H1 (cell line): ENCODE measurements around the gene GALNTL6. TPM values are rescaled to one million over a fixed set of nuclear protein-coding genes. Genes with fewer than 3 reads are reported as not detected.

Source experiments
- CTCF ChIA-PET: fragments of 300-600 bp; sonication (Branson Sonifier 250); formaldehyde crosslinking; loops from one replicate; lab custom pipeline; 2021; ENCODE audit not compliant: partially characterized antibody; lab: Charles Lee
- POLR2A ChIA-PET: fragments of 300-600 bp; sonication (Branson Sonifier 250); formaldehyde crosslinking; loops from one replicate; lab custom pipeline; 2021; ENCODE audit warnings: inconsistent platforms; ENCODE audit not compliant: partially characterized antibody; lab: Charles Lee
- DNase-seq, 2 experiments: peaks; one replicate each; pipeline versions ENCODE4 v3.0.0 to v3.0.0-alpha.2; 2010 to 2022; ENCODE audit warnings: low spot score in 2 of 2, low read depth in 1 of 2, mixed read lengths in 1 of 2
- FAIRE-seq: peaks from 2 replicates; lab custom pipeline; 2011; peaks lifted over from hg19 to GRCh38; lab: Jason Lieb, UNC
- H2AFZ ChIP-seq: 2 replicates; pipeline ENCODE4 v1.8.1; 2012; ENCODE audit warnings: low read length, inconsistent platforms
- H2AK5ac ChIP-seq: 2 replicates; pipeline ENCODE4 v1.6.1; 2013; ENCODE audit warnings: low read depth, low read length
- H2BK120ac ChIP-seq: replicated peaks from 2 replicates; pipeline ENCODE3; 2013; ENCODE audit warnings: low read depth, low read length, inconsistent platforms
- H2BK12ac ChIP-seq: 2 replicates; pipeline ENCODE4 v1.6.1; 2013; ENCODE audit warnings: low read depth, low read length
- H2BK15ac ChIP-seq: 2 replicates; pipeline ENCODE4 v1.6.1; 2013; ENCODE audit warnings: low read length
- H2BK20ac ChIP-seq: 2 replicates; pipeline ENCODE4 v1.6.1; 2013; ENCODE audit warnings: low read length
- H2BK5ac ChIP-seq: 2 replicates; pipeline ENCODE4 v1.6.1; 2013; ENCODE audit warnings: low read depth, low read length
- H3K14ac ChIP-seq: 2 replicates; pipeline ENCODE4 v1.6.1; 2013; ENCODE audit warnings: inconsistent platforms; ENCODE audit not compliant: insufficient read length
- H3K18ac ChIP-seq: 2 replicates; pipeline ENCODE4 v1.6.1; 2013; ENCODE audit warnings: low read length; ENCODE audit errors: extremely low read depth
- H3K23ac ChIP-seq: 2 replicates; pipeline ENCODE4 v1.6.1; 2013; ENCODE audit warnings: inconsistent platforms; ENCODE audit not compliant: insufficient read length
- H3K23me2 ChIP-seq: 2 replicates; pipeline ENCODE4 v1.6.1; 2013; ENCODE audit warnings: low read depth, low read length
- H3K27ac ChIP-seq: 2 replicates; pipeline ENCODE4 v1.6.1; 2011; ENCODE audit warnings: low read depth, low read length, inconsistent platforms
- H3K27me3 ChIP-seq, 4 experiments: replicated peaks in 1 of 4; 1 replicate in 1 of 4; 2 replicates in 3 of 4; pipeline versions ENCODE4 v1.6.1 to v1.8.1; 2011 to 2013; ENCODE audit warnings: low read length in 3 of 4, mild to moderate bottlenecking in 3 of 4, inconsistent platforms in 2 of 4, mixed read lengths in 2 of 4, moderate library complexity in 1 of 4; ENCODE audit not compliant: control insufficient read depth in 3 of 4, insufficient read depth in 3 of 4; ENCODE audit errors: extremely low read depth in 1 of 4
- H3K36me3 ChIP-seq, 4 experiments: 2 replicates each; pipeline versions ENCODE4 v1.6.1 to v1.8.1; 2011 to 2013; ENCODE audit warnings: mild to moderate bottlenecking in 4 of 4, low read length in 3 of 4, moderate library complexity in 2 of 4, control low read depth in 1 of 4, inconsistent platforms in 1 of 4; ENCODE audit not compliant: insufficient read depth in 4 of 4, control insufficient read depth in 2 of 4
- H3K4ac ChIP-seq: replicated peaks from 2 replicates; pipeline ENCODE3; 2013; ENCODE audit warnings: low read length, low read depth, mixed read lengths, inconsistent platforms; ENCODE audit not compliant: insufficient read length
- H3K4me1 ChIP-seq, 4 experiments: replicated peaks in 1 of 4; 1 replicate in 1 of 4; 2 replicates in 3 of 4; pipeline versions ENCODE4 v1.6.1 to v1.8.1; 2011 to 2013; ENCODE audit warnings: low read length in 3 of 4, inconsistent platforms in 2 of 4, mixed read lengths in 1 of 4; ENCODE audit not compliant: insufficient read depth in 4 of 4, control insufficient read depth in 3 of 4
- H3K4me2 ChIP-seq, 2 experiments: 2 replicates each; pipeline versions ENCODE4 v1.6.1 to v1.8.1; 2011 to 2013; ENCODE audit warnings: low read depth in 2 of 2, low read length in 2 of 2, control low read depth in 1 of 2, inconsistent platforms in 1 of 2, mild to moderate bottlenecking in 1 of 2; ENCODE audit not compliant: insufficient read depth in 1 of 2
- H3K4me3 ChIP-seq, 4 experiments: fragments of 200-600, 300-600 bp in 1 of 4; sonication (generic), shearing (Covaris generic), sonication (Bioruptor Twin) in 1 of 4; 2 replicates each; pipeline versions ENCODE4 v1.5.1 to v1.8.1; 2011 to 2016; ENCODE audit warnings: low read length in 4 of 4, low read depth in 3 of 4, control low read depth in 2 of 4, inconsistent platforms in 2 of 4, mild to moderate bottlenecking in 2 of 4, mixed read lengths in 1 of 4, moderate library complexity in 1 of 4; ENCODE audit not compliant: insufficient read depth in 2 of 4; ENCODE audit errors: extremely low read depth in 1 of 4
- H3K56ac ChIP-seq: replicated peaks from 2 replicates; pipeline ENCODE3; 2013; ENCODE audit warnings: low read depth, mild to moderate bottlenecking, mixed read lengths, low read length, inconsistent platforms; ENCODE audit not compliant: insufficient read length
- H3K79me1 ChIP-seq: 2 replicates; pipeline ENCODE4 v1.6.1; 2013; ENCODE audit warnings: low read depth, low read length, control low read depth
- H3K79me2 ChIP-seq, 2 experiments: 2 replicates each; pipeline versions ENCODE4 v1.6.1 to v1.8.1; 2012 to 2013; ENCODE audit warnings: low read length in 2 of 2, mild to moderate bottlenecking in 2 of 2, inconsistent platforms in 1 of 2; ENCODE audit not compliant: insufficient read depth in 2 of 2, control insufficient read depth in 1 of 2
- H3K9ac ChIP-seq, 4 experiments: replicated peaks in 1 of 4; 1 replicate in 1 of 4; 2 replicates in 3 of 4; pipeline versions ENCODE4 v1.6.1 to v1.8.1; 2011 to 2013; ENCODE audit warnings: low read depth in 3 of 4, low read length in 3 of 4, control low read depth in 2 of 4, mild to moderate bottlenecking in 2 of 4, moderate library complexity in 2 of 4, inconsistent platforms in 1 of 4; ENCODE audit errors: extremely low read depth in 1 of 4
- H3K9me3 ChIP-seq, 2 experiments: 2 replicates each; pipeline versions ENCODE4 v1.6.1 to v1.8.1; 2012 to 2013; ENCODE audit warnings: mild to moderate bottlenecking in 2 of 2, moderate library complexity in 2 of 2, control low read depth in 1 of 2, inconsistent platforms in 1 of 2, low read depth in 1 of 2, low read length in 1 of 2, mixed read lengths in 1 of 2; ENCODE audit not compliant: insufficient read depth in 2 of 2
- H4K20me1 ChIP-seq, 2 experiments: replicated peaks in 1 of 2; 2 replicates each; pipeline versions ENCODE3 to v1.8.1; 2011 to 2013; ENCODE audit warnings: inconsistent platforms in 2 of 2, low read length in 2 of 2, mild to moderate bottlenecking in 1 of 2; ENCODE audit not compliant: insufficient read depth in 2 of 2, control insufficient read depth in 1 of 2
- H4K5ac ChIP-seq: 2 replicates; pipeline ENCODE4 v1.6.1; 2013; ENCODE audit warnings: low read length, low read depth, mixed read lengths, inconsistent platforms; ENCODE audit not compliant: insufficient read length
- H4K8ac ChIP-seq: 2 replicates; pipeline ENCODE4 v1.8.0; 2013; ENCODE audit warnings: mild to moderate bottlenecking, moderate library complexity, low read length, inconsistent platforms; ENCODE audit not compliant: insufficient read depth; ENCODE audit errors: extremely low read depth
- H4K91ac ChIP-seq: replicated peaks from 2 replicates; pipeline ENCODE3; 2013; ENCODE audit warnings: low read length, mixed read lengths, inconsistent platforms; ENCODE audit not compliant: insufficient read length
- BCL11A ChIP-seq, 2 experiments: IDR thresholded peaks; one replicate each; pipeline ENCODE4 v1.6.1; 2011; ENCODE audit warnings: low read depth in 2 of 2, low read length in 2 of 2, mild to moderate bottlenecking in 2 of 2
- BRCA1 ChIP-seq: IDR thresholded peaks from 2 replicates; pipeline ENCODE4 v1.6.1; 2012; ENCODE audit warnings: low read depth, low read length, improper control_type of control experiment
- EGR1 ChIP-seq: IDR thresholded peaks from 2 replicates; pipeline ENCODE4 v1.6.1; 2011; ENCODE audit warnings: low read depth, low read length, borderline replicate concordance
- JUN ChIP-seq: IDR thresholded peaks from 2 replicates; pipeline ENCODE4 v1.6.1; 2011; ENCODE audit warnings: low read depth, mild to moderate bottlenecking, improper control_type of control experiment, low read length
- KDM5A ChIP-seq: fragments of 200-600 bp; IDR thresholded peaks from 2 replicates; pipeline ENCODE4 v1.7.1; 2012; ENCODE audit warnings: mild to moderate bottlenecking, low read length, inconsistent platforms, mixed read lengths
- PHF8 ChIP-seq: fragments of 200-600 bp; sonication (generic); conservative IDR thresholded peaks from 2 replicates; pipeline ENCODE4 v1.7.1; 2012; ENCODE audit warnings: low read depth, mild to moderate bottlenecking, inconsistent platforms, low read length, moderate library complexity
- SIRT6 ChIP-seq: IDR thresholded peaks from one replicate; pipeline ENCODE4 v1.7.1; 2012; ENCODE audit warnings: low read length, inconsistent platforms
- SP1 ChIP-seq: IDR thresholded peaks from 2 replicates; pipeline ENCODE4 v1.6.1; 2011; ENCODE audit warnings: low read depth, low read length
- ZNF274 ChIP-seq: IDR thresholded peaks from 2 replicates; pipeline ENCODE4 v1.7.0; 2012; ENCODE audit warnings: low read length, borderline replicate concordance; ENCODE audit errors: extremely low read depth
- WGBS, 2 experiments: shearing (Covaris generic) in 1 of 2; methylation state at CpG; one replicate each; pipeline versions ENCODE4 v1.1.6 to v1.1.7; 2013 to 2015; ENCODE audit warnings: low lambda C conversion rate in 2 of 2, mixed read lengths in 2 of 2, inconsistent platforms in 1 of 2, low coverage in 1 of 2, missing lambda C conversion rate in 1 of 2; ENCODE audit not compliant: insufficient replicate concordance in 2 of 2, insufficient coverage in 1 of 2, insufficient read length in 1 of 2; ENCODE audit errors: extremely low coverage in 1 of 2, missing lambda C conversion rate in 1 of 2; 5-methylcytosine and 5-hydroxymethylcytosine counted together
- polyA plus RNA-seq, 7 experiments: library from polyadenylated mRNA; depleted of rRNA in 3 of 7; stranded (reverse) in 5 of 7; unstranded in 2 of 7; fragments of >200 nt in 5 of 7; fragments of 200-250 nt in 2 of 7; gene quantifications; 1 replicate in 5 of 7; 2 replicates in 1 of 7; 4 replicates in 1 of 7; pipeline versions ENCODE4 v1.2.1 to v1.2.3, GENCODE V29; 2011 to 2013; ENCODE audit warnings: missing spikeins in 2 of 7, mixed read lengths in 2 of 7
- total RNA-seq: library from RNA; stranded (reverse); fragmentation: NEBNext Ultra II Directional; extraction: Animal tissue kit (Norgen Biotek cat#: 25700); gene quantifications from 2 replicates; pipeline ENCODE4 v1.2.1, GENCODE V29; 2021
- TF ChIP-seq, protein P1 (sequence below): IDR thresholded peaks from 2 replicates; pipeline ENCODE4 v1.6.1; 2011; ENCODE audit warnings: low read depth, mild to moderate bottlenecking, low read length; ENCODE audit not compliant: insufficient read depth

Gene GALNTL6
- total and polyA plus RNA-seq, 2 of the 8 experiments (the other 6 are each of a cell fraction or from before 2014, with no cell fraction given), result 0.03 to 0.32 TPM

GRCh38 chr4:172989984-172990820 lies 1177.0 kb downstream of the GALNTL6 start:
- no peak overlapping the region for H2BK120ac ChIP-seq
- H4K20me1 ChIP-seq, result no peaks in the 10 kb centered on the region
- H4K8ac ChIP-seq, result no peak overlapping the region
- no peak overlapping the region for H4K5ac ChIP-seq
- H3K9me3 ChIP-seq, result peaks cover 5 to 11% of the 10 kb centered on the region in 2 experiments; a peak in 2 of 4 replicates
- no peak overlapping the region for H2BK5ac ChIP-seq
- H3K14ac ChIP-seq, result no peak overlapping the region
- ChIA-PET POLR2A (interaction anchor here (0.6 to 1.3 kb wide), 2 partner anchors 124 to 344 kb away, joined by 3 to 5 read pairs; partner anchors contain the start of gene HMGB2), CTCF (interaction anchor here (0.6 to 1.8 kb wide), 3 partner anchors 75 to 311 kb away, joined by 3 to 6 read pairs (median 3); no protein-coding TSS in a partner anchor)
- TF ChIP-seq EGR1 (no peak), BRCA1 (no peak), SIRT6 (no peak), JUN (no peak), BCL11A (IDR thresholded peaks at IDR 0.05; ENCODE audit: low read depth in 2 of 2, low read length in 2 of 2) (no peak), SP1 (no peak), KDM5A (no peak), ZNF274 (no peak), PHF8 (no peak)
- TF ChIP-seq, protein P1, sequence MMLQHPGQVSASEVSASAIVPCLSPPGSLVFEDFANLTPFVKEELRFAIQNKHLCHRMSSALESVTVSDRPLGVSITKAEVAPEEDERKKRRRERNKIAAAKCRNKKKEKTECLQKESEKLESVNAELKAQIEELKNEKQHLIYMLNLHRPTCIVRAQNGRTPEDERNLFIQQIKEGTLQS, result no peak
- H3K56ac ChIP-seq, result no peak overlapping the region
- H2BK20ac ChIP-seq, result no peak overlapping the region
- no peaks in the 10 kb centered on the region for H3K23me2 ChIP-seq
- H3K18ac ChIP-seq, result no peak overlapping the region
- H4K91ac ChIP-seq, result no peak overlapping the region
- no peak overlapping the region for H3K4me2 ChIP-seq
- H3K4ac ChIP-seq, result no peak overlapping the region
- H3K79me2 ChIP-seq, result no peaks in the 10 kb centered on the region
- no peak overlapping the region for H2AK5ac ChIP-seq
- no peaks in the 10 kb centered on the region for H3K79me1 ChIP-seq
- WGBS, 2 experiments, result 73% methylated on average over 3 of the region's 3 CpGs; no CpG with 5 or more reads in 1 of the 2 experiments
- DNase-seq (no peak), FAIRE-seq (no peak)
- peaks cover 0 to 3% (median 0%) of the 10 kb centered on the region in 4 experiments; a peak in 1 of 7 replicates for H3K4me1 ChIP-seq
- H3K36me3 ChIP-seq, result no peaks in the 10 kb centered on the region
- no peak overlapping the region for H2BK15ac ChIP-seq
- no peaks in the 10 kb centered on the region; a peak in 1 of 7 replicates for H3K27me3 ChIP-seq
- no peak overlapping the region for H3K4me3 ChIP-seq
- no peak overlapping the region for H2AFZ ChIP-seq
- no peak overlapping the region for H2BK12ac ChIP-seq
- no peak overlapping the region for H3K23ac ChIP-seq
- H3K27ac ChIP-seq, result no peak overlapping the region
- no peak overlapping the region for H3K9ac ChIP-seq
